Measurements from ENCODE around the gene THEMIS.
"Not testable (repeated sequence)": the region's sequence is repeated elsewhere in the genome, so short reads cannot be mapped to it uniquely, and the experiment has no call there.

- not testable (repeated sequence) for TF ChIP-seq POLR2A (IDR thresholded peaks at IDR 0.05)
- TF ChIP-seq, protein P1, sequence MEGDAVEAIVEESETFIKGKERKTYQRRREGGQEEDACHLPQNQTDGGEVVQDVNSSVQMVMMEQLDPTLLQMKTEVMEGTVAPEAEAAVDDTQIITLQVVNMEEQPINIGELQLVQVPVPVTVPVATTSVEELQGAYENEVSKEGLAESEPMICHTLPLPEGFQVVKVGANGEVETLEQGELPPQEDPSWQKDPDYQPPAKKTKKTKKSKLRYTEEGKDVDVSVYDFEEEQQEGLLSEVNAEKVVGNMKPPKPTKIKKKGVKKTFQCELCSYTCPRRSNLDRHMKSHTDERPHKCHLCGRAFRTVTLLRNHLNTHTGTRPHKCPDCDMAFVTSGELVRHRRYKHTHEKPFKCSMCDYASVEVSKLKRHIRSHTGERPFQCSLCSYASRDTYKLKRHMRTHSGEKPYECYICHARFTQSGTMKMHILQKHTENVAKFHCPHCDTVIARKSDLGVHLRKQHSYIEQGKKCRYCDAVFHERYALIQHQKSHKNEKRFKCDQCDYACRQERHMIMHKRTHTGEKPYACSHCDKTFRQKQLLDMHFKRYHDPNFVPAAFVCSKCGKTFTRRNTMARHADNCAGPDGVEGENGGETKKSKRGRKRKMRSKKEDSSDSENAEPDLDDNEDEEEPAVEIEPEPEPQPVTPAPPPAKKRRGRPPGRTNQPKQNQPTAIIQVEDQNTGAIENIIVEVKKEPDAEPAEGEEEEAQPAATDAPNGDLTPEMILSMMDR (IDR thresholded peaks at IDR 0.05): not testable (repeated sequence)
Measured at GRCh38 chr6:127687490-127687889, 213.4 kb downstream of the THEMIS start.
